ENCODE measurements around the gene PPARD.

- TF ChIP-seq CTCF (conservative IDR thresholded peaks at IDR 0.05; ENCODE audit: low read length) (no peak), EZH2phosphoT487 (IDR thresholded peaks at IDR 0.05; ENCODE audit: borderline replicate concordance, low read depth, low read length) (no peak)
These were observed 49.0 kb downstream of the PPARD start for GRCh38 chr6:35391240-35391968.

Measured in OCI-LY7 (cell line).